ENCODE data around the gene RNF217. TPM values are rescaled to one million over a fixed set of nuclear protein-coding genes. Genes with fewer than 3 reads are reported as not detected.

The RNF217 gene
- total RNA-seq, 2 experiments from 2014 or later, result 0.04 to 0.13 TPM

GRCh38 chr6:125083684-125083990, 121.4 kb downstream of the RNF217 start:
- POLR2A ChIA-PET, result no interaction called here
- CTCF ChIA-PET, result no interaction called here

GRCh38 chr6:125086716-125087115, 124.5 kb downstream of the RNF217 start:
- CTCF ChIA-PET, result no interaction called here
- POLR2A ChIA-PET, result no interaction called here

- ChIA-PET POLR2A (no interaction called here), CTCF (no interaction called here)
Observed at GRCh38 chr6:125088963-125089362, 126.7 kb downstream of the RNF217 start.

GRCh38 chr6:125094563-125094962, 132.3 kb downstream of the RNF217 start:
- POLR2A ChIA-PET, result interaction anchor here (0.7 kb wide), 1 partner anchor 20 kb away, joined by 5 read pairs; no protein-coding TSS in a partner anchor
- CTCF ChIA-PET, result no interaction called here

- POLR2A ChIA-PET, result no interaction called here
- CTCF ChIA-PET, result no interaction called here
Observed at GRCh38 chr6:125095580-125096301, 133.5 kb downstream of the RNF217 start.

GRCh38 chr6:125097186-125097585, 134.9 kb downstream of the RNF217 start:
- ChIA-PET POLR2A (no interaction called here), CTCF (no interaction called here)

- CTCF ChIA-PET, result no interaction called here
- POLR2A ChIA-PET, result no interaction called here
Observed at GRCh38 chr6:125098253-125098652, 136.0 kb downstream of the RNF217 start.

GRCh38 chr6:125099211-125100073, 137.2 kb downstream of the RNF217 start:
- POLR2A ChIA-PET, result no interaction called here
- CTCF ChIA-PET, result no interaction called here

GRCh38 chr6:125100074-125100652, 137.9 kb downstream of the RNF217 start:
- CTCF ChIA-PET, result no interaction called here
- POLR2A ChIA-PET, result no interaction called here

GRCh38 chr6:125101128-125101527, 138.9 kb downstream of the RNF217 start:
- ChIA-PET CTCF (no interaction called here), POLR2A (no interaction called here)

- POLR2A ChIA-PET, result no interaction called here
- CTCF ChIA-PET, result no interaction called here
Observed at GRCh38 chr6:125101631-125102030, 139.4 kb downstream of the RNF217 start.

GRCh38 chr6:125102411-125102810, 140.2 kb downstream of the RNF217 start:
- POLR2A ChIA-PET, result no interaction called here
- CTCF ChIA-PET, result no interaction called here

GRCh38 chr6:125102891-125103290, 140.7 kb downstream of the RNF217 start:
- ChIA-PET CTCF (no interaction called here), POLR2A (no interaction called here)

- CTCF ChIA-PET, result no interaction called here
- POLR2A ChIA-PET, result no interaction called here
Observed at GRCh38 chr6:125104425-125104824, 142.2 kb downstream of the RNF217 start.

GRCh38 chr6:125107048-125107447, 144.8 kb downstream of the RNF217 start:
- POLR2A ChIA-PET, result no interaction called here

GRCh38 chr6:125107896-125108295, 145.7 kb downstream of the RNF217 start:
- CTCF ChIA-PET, result no interaction called here
- POLR2A ChIA-PET, result no interaction called here

More at GRCh38 chr6:125107048-125107447, 144.8 kb downstream of the RNF217 start:
- CTCF ChIA-PET, result no interaction called here

GRCh38 chr6:125110056-125110455, 147.8 kb downstream of the RNF217 start:
- ChIA-PET POLR2A (no interaction called here), CTCF (no interaction called here)

- ChIA-PET POLR2A (no interaction called here), CTCF (no interaction called here)
Observed at GRCh38 chr6:125111219-125111983, 149.2 kb downstream of the RNF217 start.

- CTCF ChIA-PET, result no interaction called here
Observed at GRCh38 chr6:125112934-125113333, 150.7 kb downstream of the RNF217 start.

GRCh38 chr6:125114248-125114858, 152.1 kb downstream of the RNF217 start:
- ChIA-PET POLR2A (interaction anchor here (0.5 kb wide), 1 partner anchor 20 kb away, joined by 5 read pairs; no protein-coding TSS in a partner anchor), CTCF (no interaction called here)

More at GRCh38 chr6:125112934-125113333, 150.7 kb downstream of the RNF217 start:
- POLR2A ChIA-PET, result no interaction called here
